GM13977 (cell line): ENCODE measurements around the gene ASMTL.

Experiments used
- DNase-seq: peaks from one replicate; pipeline ENCODE4 v3.0.0; 2012; ENCODE audit warnings: low spot score
- in situ Hi-C: fragments of 300-500 bp; cut with MboI; formaldehyde crosslinking; loops from one replicate; pipeline ENCODE4 v1.12.0; 2022; ENCODE audit warnings: low sequenced_read_pairs, low pct_unique_long_range_greater_than_20kb, mixed read lengths, inconsistent platforms; ENCODE audit not compliant: unreplicated experiment
- TF ChIP-seq, protein P1 (sequence below): IDR thresholded peaks from 2 replicates; pipeline ENCODE4 v1.5.1; 2012; ENCODE audit warnings: mild to moderate bottlenecking, control low read depth; ENCODE audit not compliant: insufficient read depth; ENCODE audit errors: extremely low read depth, missing control alignments

Gene ASMTL

GRCh38 chrX:1390621-1391369, 61.9 kb downstream of the ASMTL start:
- DNase-seq: no peak
- TF ChIP-seq, protein P1, sequence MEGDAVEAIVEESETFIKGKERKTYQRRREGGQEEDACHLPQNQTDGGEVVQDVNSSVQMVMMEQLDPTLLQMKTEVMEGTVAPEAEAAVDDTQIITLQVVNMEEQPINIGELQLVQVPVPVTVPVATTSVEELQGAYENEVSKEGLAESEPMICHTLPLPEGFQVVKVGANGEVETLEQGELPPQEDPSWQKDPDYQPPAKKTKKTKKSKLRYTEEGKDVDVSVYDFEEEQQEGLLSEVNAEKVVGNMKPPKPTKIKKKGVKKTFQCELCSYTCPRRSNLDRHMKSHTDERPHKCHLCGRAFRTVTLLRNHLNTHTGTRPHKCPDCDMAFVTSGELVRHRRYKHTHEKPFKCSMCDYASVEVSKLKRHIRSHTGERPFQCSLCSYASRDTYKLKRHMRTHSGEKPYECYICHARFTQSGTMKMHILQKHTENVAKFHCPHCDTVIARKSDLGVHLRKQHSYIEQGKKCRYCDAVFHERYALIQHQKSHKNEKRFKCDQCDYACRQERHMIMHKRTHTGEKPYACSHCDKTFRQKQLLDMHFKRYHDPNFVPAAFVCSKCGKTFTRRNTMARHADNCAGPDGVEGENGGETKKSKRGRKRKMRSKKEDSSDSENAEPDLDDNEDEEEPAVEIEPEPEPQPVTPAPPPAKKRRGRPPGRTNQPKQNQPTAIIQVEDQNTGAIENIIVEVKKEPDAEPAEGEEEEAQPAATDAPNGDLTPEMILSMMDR: no peak
- in situ Hi-C loops: no loop called here

GRCh38 chrX:1389993-1390285, 62.8 kb downstream of the ASMTL start:
- no peak for DNase-seq
- TF ChIP-seq, protein P1: no peak
- in situ Hi-C loops: no loop called here

DNA sequence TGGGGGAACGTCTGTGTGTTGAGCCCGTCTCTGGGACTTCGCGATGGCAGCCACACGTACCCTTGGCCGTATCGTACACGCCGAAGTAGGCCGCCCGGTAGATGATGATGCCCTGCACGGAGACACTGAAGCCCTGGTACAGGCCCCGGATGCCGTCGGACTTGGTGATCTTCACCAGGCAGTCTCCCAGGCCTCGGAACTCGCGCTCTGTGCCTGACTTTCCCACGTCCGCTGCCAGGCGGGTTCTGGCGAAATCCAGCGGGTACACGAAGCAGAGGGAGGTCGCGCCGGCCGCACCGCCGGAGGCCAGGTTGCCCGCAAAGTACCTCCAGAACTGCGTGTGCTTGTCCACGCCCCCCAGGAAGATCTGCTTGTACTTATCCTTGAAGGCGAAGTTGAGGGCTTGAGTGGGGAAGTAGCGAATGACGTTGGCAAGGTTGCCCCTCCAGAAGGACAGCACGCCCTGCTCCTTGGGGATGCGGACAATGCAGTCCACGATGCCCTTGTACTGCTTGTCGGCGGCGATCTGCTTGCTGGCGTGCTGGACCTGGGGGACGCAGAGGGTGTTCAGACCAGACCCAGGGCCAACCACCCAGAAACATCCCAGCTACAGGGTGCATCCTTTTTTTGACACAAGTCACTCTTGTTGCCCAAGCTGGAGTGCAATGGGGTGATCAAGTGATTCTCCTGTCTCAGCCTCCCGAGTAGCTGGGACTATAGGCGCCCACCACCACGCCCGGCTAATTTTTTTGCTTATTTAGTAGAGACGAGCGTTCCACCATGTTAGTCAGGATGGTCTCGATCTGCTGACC, 63.3 kb downstream of the ASMTL start:
- TF ChIP-seq, protein P1: no peak
- no peak for DNase-seq
- in situ Hi-C loops: no loop called here

- in situ Hi-C loops: no loop called here
- no peak for DNase-seq
- TF ChIP-seq, protein P1: no peak
These were observed 64.1 kb downstream of the ASMTL start for GRCh38 chrX:1388651-1389050.

GRCh38 chrX:1387141-1387776, 65.5 kb downstream of the ASMTL start:
- in situ Hi-C loops: no loop called here
- TF ChIP-seq, protein P1: no peak
- DNase-seq: no peak

GRCh38 chrX:1386338-1387127, 66.2 kb downstream of the ASMTL start:
- TF ChIP-seq, protein P1: no peak
- DNase-seq: no peak
- in situ Hi-C loops: no loop called here
